H9 (cell line): ENCODE measurements around the gene PLA2G4D. TPM values are rescaled to one million over a fixed set of nuclear protein-coding genes. Genes with fewer than 3 reads are reported as not detected.

Source experiments
- DNase-seq: peaks from one replicate; pipeline ENCODE4 v3.0.0-alpha.2; 2017
- H2AFZ ChIP-seq: one replicate; pipeline ENCODE4 v1.6.1; 2013; ENCODE audit warnings: mild to moderate bottlenecking, low read length, control low read depth, moderate library complexity
- H2AK5ac ChIP-seq: 2 replicates; pipeline ENCODE4 v1.6.1; 2013; ENCODE audit warnings: low read length, control low read depth, mixed read lengths; ENCODE audit not compliant: insufficient read length
- H2BK120ac ChIP-seq: one replicate; pipeline ENCODE4 v1.6.1; 2013; ENCODE audit warnings: low read depth, mild to moderate bottlenecking, low read length, control low read depth, inconsistent platforms; ENCODE audit not compliant: poor library complexity, severe bottlenecking
- H2BK12ac ChIP-seq: 2 replicates; pipeline ENCODE4 v1.6.1; 2013; ENCODE audit warnings: low read length, control low read depth, mixed read lengths, low read depth; ENCODE audit not compliant: insufficient read length
- H2BK15ac ChIP-seq: 2 replicates; pipeline ENCODE4 v1.6.1; 2013; ENCODE audit warnings: low read depth, low read length, control low read depth
- H2BK20ac ChIP-seq: one replicate; pipeline ENCODE4 v1.6.1; 2013; ENCODE audit warnings: low read depth, mild to moderate bottlenecking, low read length, control low read depth, inconsistent platforms; ENCODE audit not compliant: poor library complexity, severe bottlenecking
- H2BK5ac ChIP-seq: 2 replicates; pipeline ENCODE4 v1.6.1; 2013; ENCODE audit warnings: low read length, control low read depth, mixed read lengths; ENCODE audit not compliant: insufficient read length
- H3K14ac ChIP-seq: 2 replicates; pipeline ENCODE4 v1.6.1; 2013; ENCODE audit warnings: low read length, control low read depth; ENCODE audit not compliant: insufficient read depth
- H3K18ac ChIP-seq: 2 replicates; pipeline ENCODE4 v1.6.1; 2013; ENCODE audit warnings: low read depth, mild to moderate bottlenecking, mixed read lengths, low read length, control low read depth; ENCODE audit not compliant: insufficient read length
- H3K23ac ChIP-seq: 2 replicates; pipeline ENCODE4 v1.6.1; 2013; ENCODE audit warnings: low read length, control low read depth, mixed read lengths, low read depth; ENCODE audit not compliant: insufficient read length
- H3K23me2 ChIP-seq: 2 replicates; pipeline ENCODE4 v1.6.1; 2013; ENCODE audit warnings: low read depth, mild to moderate bottlenecking, mixed read lengths, low read length, control low read depth; ENCODE audit not compliant: insufficient read length, poor library complexity, severe bottlenecking
- H3K27ac ChIP-seq: 2 replicates; pipeline ENCODE4 v1.5.1; 2013; ENCODE audit warnings: low read length, control low read depth, mixed read lengths, low read depth; ENCODE audit not compliant: insufficient read length
- H3K27me3 ChIP-seq: 2 replicates; pipeline ENCODE4 v1.6.1; 2013; ENCODE audit warnings: low read length, control low read depth, inconsistent platforms; ENCODE audit not compliant: insufficient read depth
- H3K4ac ChIP-seq: 2 replicates; pipeline ENCODE4 v1.6.1; 2013; ENCODE audit warnings: low read depth, mild to moderate bottlenecking, control low read depth, inconsistent platforms, low read length, moderate library complexity
- H3K4me1 ChIP-seq: 2 replicates; pipeline ENCODE4 v1.6.1; 2013; ENCODE audit warnings: low read length, control low read depth, inconsistent platforms; ENCODE audit not compliant: insufficient read depth
- H3K4me2 ChIP-seq: 2 replicates; pipeline ENCODE4 v1.6.1; 2013; ENCODE audit warnings: low read length, control low read depth, mixed read lengths; ENCODE audit not compliant: insufficient read length, insufficient read depth
- H3K56ac ChIP-seq: 2 replicates; pipeline ENCODE4 v1.6.1; 2013; ENCODE audit warnings: low read depth, mild to moderate bottlenecking, mixed read lengths, low read length, control low read depth; ENCODE audit not compliant: insufficient read length
- H3K79me1 ChIP-seq: 2 replicates; pipeline ENCODE4 v1.6.1; 2013; ENCODE audit warnings: low read depth, mild to moderate bottlenecking, moderate library complexity, low read length, control low read depth, inconsistent platforms; ENCODE audit not compliant: insufficient read depth, poor library complexity, severe bottlenecking
- H3K79me2 ChIP-seq: 2 replicates; pipeline ENCODE4 v1.6.1; 2013; ENCODE audit warnings: low read length, control low read depth, inconsistent platforms; ENCODE audit not compliant: insufficient read depth
- H3K9ac ChIP-seq: 2 replicates; pipeline ENCODE4 v1.6.1; 2013; ENCODE audit warnings: low read length, control low read depth, mixed read lengths; ENCODE audit not compliant: insufficient read length; ENCODE audit errors: extremely low read depth
- H3K9me3 ChIP-seq: one replicate; pipeline ENCODE4 v1.6.1; 2013; ENCODE audit warnings: low read depth, low read length, inconsistent platforms; ENCODE audit not compliant: control insufficient read depth
- H3T11ph ChIP-seq: one replicate; pipeline ENCODE4 v1.6.1; 2013; ENCODE audit warnings: mild to moderate bottlenecking, low read length, control low read depth, inconsistent platforms
- H4K20me1 ChIP-seq: one replicate; pipeline ENCODE4 v1.6.1; 2013; ENCODE audit not compliant: control insufficient read depth, insufficient read length, insufficient read depth
- H4K5ac ChIP-seq: 2 replicates; pipeline ENCODE4 v1.6.1; 2013; ENCODE audit warnings: low read depth, mild to moderate bottlenecking, mixed read lengths, low read length, control low read depth; ENCODE audit not compliant: insufficient read length
- H4K8ac ChIP-seq: replicated peaks from 2 replicates; pipeline ENCODE4 v1.6.1; 2013; ENCODE audit warnings: low read length, control low read depth, mixed read lengths, low read depth; ENCODE audit not compliant: insufficient read length
- H4K91ac ChIP-seq: 2 replicates; pipeline ENCODE4 v1.6.1; 2013; ENCODE audit warnings: low read depth, mild to moderate bottlenecking, moderate library complexity, mixed read lengths, low read length, control low read depth; ENCODE audit not compliant: insufficient read length
- H3K27ac Mint-ChIP-seq, 3 experiments: 2 replicates in 2 of 3; 3 replicates in 1 of 3; pipeline ENCODE4 v1.8.0; 2020 to 2021; ENCODE audit warnings: mixed read lengths in 3 of 3, mild to moderate bottlenecking in 1 of 3, moderate library complexity in 1 of 3
- H3K27me3 Mint-ChIP-seq: 2 replicates; pipeline ENCODE4 v1.8.0; 2021; ENCODE audit warnings: low read depth, mild to moderate bottlenecking, moderate library complexity, mixed read lengths
- H3K36me3 Mint-ChIP-seq, 3 experiments: 2 replicates in 2 of 3; 3 replicates in 1 of 3; pipeline ENCODE4 v1.8.0; 2020 to 2021; ENCODE audit warnings: low read depth in 3 of 3, mixed read lengths in 3 of 3; ENCODE audit not compliant: insufficient read depth in 1 of 3
- H3K4me1 Mint-ChIP-seq, 2 experiments: 2 replicates each; pipeline ENCODE4 v1.8.0; 2020; ENCODE audit warnings: mixed read lengths in 2 of 2
- H3K4me3 Mint-ChIP-seq, 2 experiments: 2 replicates in 1 of 2; 3 replicates in 1 of 2; pipeline ENCODE4 v1.8.0; 2020 to 2021; ENCODE audit warnings: mild to moderate bottlenecking in 2 of 2, mixed read lengths in 2 of 2, moderate library complexity in 1 of 2
- H3K9me3 Mint-ChIP-seq, 2 experiments: 2 replicates in 1 of 2; 3 replicates in 1 of 2; pipeline ENCODE4 v1.8.0; 2020; ENCODE audit warnings: mild to moderate bottlenecking in 2 of 2, mixed read lengths in 2 of 2, moderate library complexity in 1 of 2
- WGBS: extraction: QIAGEN DNeasy Blood & Tissue Kit; methylation state at CpG from one replicate; pipeline ENCODE4 v1.1.7; 2013; ENCODE audit warnings: missing lambda C conversion rate, low lambda C conversion rate, mixed read lengths; ENCODE audit not compliant: insufficient read length; ENCODE audit errors: extremely low coverage; 5-methylcytosine and 5-hydroxymethylcytosine counted together
- total RNA-seq: library from RNA; stranded (reverse); gene quantifications from 2 replicates; pipeline ENCODE4 v1.2.1, GENCODE V29; 2021
- TF ChIP-seq, protein P1 (sequence below): fragments of 200-600 bp; sonication (generic); conservative IDR thresholded peaks from 3 replicates; pipeline ENCODE4 v1.8.0; 2021; ENCODE audit warnings: antibody characterized with exemption, mild to moderate bottlenecking

PLA2G4D gene
- total RNA-seq, 1 experiment from 2014 or later, result 0.33 TPM

GRCh38 chr15:42088801-42089640 is 5.3 kb downstream of the PLA2G4D start:
- no peaks in the 10 kb centered on the region for H3K36me3 Mint-ChIP-seq
- Histone ChIP-seq H3K4me1 (no peaks in the 10 kb centered on the region; the same call in 1 of the 2 replicates), H2BK20ac (no peak overlapping the region), H3K14ac (no peak overlapping the region; the same call in 1 of the 2 replicates), H2AK5ac (no peak overlapping the region), H2BK15ac (no peak overlapping the region), H2AFZ (no peak overlapping the region), H3K9me3 (no peaks in the 10 kb centered on the region), H3T11ph (no peak overlapping the region), H2BK5ac (no peak overlapping the region), H3K4ac (no peak overlapping the region), H4K91ac (no peak overlapping the region), H3K9ac (no peak overlapping the region), H3K79me1 (no peaks in the 10 kb centered on the region), H3K27ac (no peak overlapping the region), H2BK12ac (no peak overlapping the region), H3K18ac (no peak overlapping the region), H4K8ac (no peak overlapping the region), H3K4me2 (no peak overlapping the region), H3K27me3 (no peaks in the 10 kb centered on the region), H3K56ac (no peak overlapping the region), H2BK120ac (no peak overlapping the region), H3K23ac (no peak overlapping the region), H4K5ac (no peak overlapping the region), H3K23me2 (no peaks in the 10 kb centered on the region), H4K20me1 (no peaks in the 10 kb centered on the region), H3K79me2 (no peaks in the 10 kb centered on the region)
- TF ChIP-seq, protein P1, sequence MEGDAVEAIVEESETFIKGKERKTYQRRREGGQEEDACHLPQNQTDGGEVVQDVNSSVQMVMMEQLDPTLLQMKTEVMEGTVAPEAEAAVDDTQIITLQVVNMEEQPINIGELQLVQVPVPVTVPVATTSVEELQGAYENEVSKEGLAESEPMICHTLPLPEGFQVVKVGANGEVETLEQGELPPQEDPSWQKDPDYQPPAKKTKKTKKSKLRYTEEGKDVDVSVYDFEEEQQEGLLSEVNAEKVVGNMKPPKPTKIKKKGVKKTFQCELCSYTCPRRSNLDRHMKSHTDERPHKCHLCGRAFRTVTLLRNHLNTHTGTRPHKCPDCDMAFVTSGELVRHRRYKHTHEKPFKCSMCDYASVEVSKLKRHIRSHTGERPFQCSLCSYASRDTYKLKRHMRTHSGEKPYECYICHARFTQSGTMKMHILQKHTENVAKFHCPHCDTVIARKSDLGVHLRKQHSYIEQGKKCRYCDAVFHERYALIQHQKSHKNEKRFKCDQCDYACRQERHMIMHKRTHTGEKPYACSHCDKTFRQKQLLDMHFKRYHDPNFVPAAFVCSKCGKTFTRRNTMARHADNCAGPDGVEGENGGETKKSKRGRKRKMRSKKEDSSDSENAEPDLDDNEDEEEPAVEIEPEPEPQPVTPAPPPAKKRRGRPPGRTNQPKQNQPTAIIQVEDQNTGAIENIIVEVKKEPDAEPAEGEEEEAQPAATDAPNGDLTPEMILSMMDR, result no peak
- peaks cover 4% of the 10 kb centered on the region for H3K27me3 Mint-ChIP-seq
- DNase-seq, result no peak
- H3K27ac Mint-ChIP-seq, result no peak overlapping the region
- H3K9me3 Mint-ChIP-seq, result no peaks in the 10 kb centered on the region; a peak in 1 of 5 replicates
- peaks cover 26 to 28% of the 10 kb centered on the region in 2 experiments for H3K4me1 Mint-ChIP-seq
- no peak overlapping the region for H3K4me3 Mint-ChIP-seq
- no CpG with 5 or more reads among the region's 16 CpGs for WGBS
